WTC11 (cell line): ENCODE results near the gene TMEM179B.
A peak's percentile ranks its signal among the peaks of the same experiment; 100 is the strongest.

Source experiments
- ATF6 ChIP-seq: sonication (generic); formaldehyde crosslinking; IDR thresholded peaks from 2 replicates; pipeline ENCODE4 v1.8.1; 2023; ENCODE audit warnings: mild to moderate bottlenecking, missing genetic modification reagents
- CREB1 ChIP-seq: sonication (generic); formaldehyde crosslinking; IDR thresholded peaks from 2 replicates; pipeline ENCODE4 v1.8.0; 2023; ENCODE audit warnings: mild to moderate bottlenecking, missing genetic modification reagents
- ETV6 ChIP-seq: sonication (generic); formaldehyde crosslinking; IDR thresholded peaks from 2 replicates; pipeline ENCODE4 v1.8.1; 2022; ENCODE audit warnings: mild to moderate bottlenecking, missing genetic modification reagents
- FOXJ3 ChIP-seq: sonication (generic); formaldehyde crosslinking; IDR thresholded peaks from 2 replicates; pipeline ENCODE4 v1.9.0; 2021; ENCODE audit warnings: missing genetic modification reagents, mild to moderate bottlenecking, borderline replicate concordance
- FOXP4 ChIP-seq: sonication (generic); formaldehyde crosslinking; IDR thresholded peaks from 2 replicates; pipeline ENCODE4 v1.8.0; 2022; ENCODE audit warnings: mild to moderate bottlenecking, missing genetic modification reagents
- JUN ChIP-seq: sonication (generic); formaldehyde crosslinking; IDR thresholded peaks from 2 replicates; pipeline ENCODE4 v1.8.0; 2023; ENCODE audit warnings: mild to moderate bottlenecking, missing genetic modification reagents
- SP1 ChIP-seq: sonication (generic); formaldehyde crosslinking; conservative IDR thresholded peaks from 2 replicates; pipeline ENCODE4 v1.8.1; 2022; ENCODE audit warnings: missing genetic modification reagents
- STAT6 ChIP-seq: sonication (generic); formaldehyde crosslinking; conservative IDR thresholded peaks from 2 replicates; pipeline ENCODE4 v1.8.1; 2023; ENCODE audit warnings: mild to moderate bottlenecking, low read depth, missing genetic modification reagents, moderate library complexity
- TCF7 ChIP-seq: sonication (generic); formaldehyde crosslinking; IDR thresholded peaks from 2 replicates; pipeline ENCODE4 v1.8.0; 2022; ENCODE audit warnings: mild to moderate bottlenecking, low read depth, missing genetic modification reagents, moderate library complexity
- TEAD1 ChIP-seq: sonication (generic); formaldehyde crosslinking; IDR thresholded peaks from 2 replicates; pipeline ENCODE4 v1.8.0; 2022; ENCODE audit warnings: mild to moderate bottlenecking, missing genetic modification reagents
- TEAD4 ChIP-seq: sonication (generic); formaldehyde crosslinking; IDR thresholded peaks from 2 replicates; pipeline ENCODE4 v1.8.0; 2022; ENCODE audit warnings: mild to moderate bottlenecking, missing genetic modification reagents
- ZNF416 ChIP-seq: fragments of 250-450 bp; sonication (Bioruptor Pico); IDR thresholded peaks from 2 replicates; pipeline ENCODE4 v1.9.0; 2021; ENCODE audit warnings: mild to moderate bottlenecking, inconsistent platforms
- TF ChIP-seq, protein P1 (sequence below): sonication (generic); formaldehyde crosslinking; IDR thresholded peaks from 2 replicates; pipeline ENCODE4 v1.8.1; 2023; ENCODE audit warnings: mild to moderate bottlenecking, missing genetic modification reagents, borderline replicate concordance
- TF ChIP-seq, protein P2 (sequence below): fragments of 200-600 bp; IDR thresholded peaks from 2 replicates; pipeline ENCODE4 v1.8.0; 2022; ENCODE audit warnings: antibody characterized with exemption

DNA sequence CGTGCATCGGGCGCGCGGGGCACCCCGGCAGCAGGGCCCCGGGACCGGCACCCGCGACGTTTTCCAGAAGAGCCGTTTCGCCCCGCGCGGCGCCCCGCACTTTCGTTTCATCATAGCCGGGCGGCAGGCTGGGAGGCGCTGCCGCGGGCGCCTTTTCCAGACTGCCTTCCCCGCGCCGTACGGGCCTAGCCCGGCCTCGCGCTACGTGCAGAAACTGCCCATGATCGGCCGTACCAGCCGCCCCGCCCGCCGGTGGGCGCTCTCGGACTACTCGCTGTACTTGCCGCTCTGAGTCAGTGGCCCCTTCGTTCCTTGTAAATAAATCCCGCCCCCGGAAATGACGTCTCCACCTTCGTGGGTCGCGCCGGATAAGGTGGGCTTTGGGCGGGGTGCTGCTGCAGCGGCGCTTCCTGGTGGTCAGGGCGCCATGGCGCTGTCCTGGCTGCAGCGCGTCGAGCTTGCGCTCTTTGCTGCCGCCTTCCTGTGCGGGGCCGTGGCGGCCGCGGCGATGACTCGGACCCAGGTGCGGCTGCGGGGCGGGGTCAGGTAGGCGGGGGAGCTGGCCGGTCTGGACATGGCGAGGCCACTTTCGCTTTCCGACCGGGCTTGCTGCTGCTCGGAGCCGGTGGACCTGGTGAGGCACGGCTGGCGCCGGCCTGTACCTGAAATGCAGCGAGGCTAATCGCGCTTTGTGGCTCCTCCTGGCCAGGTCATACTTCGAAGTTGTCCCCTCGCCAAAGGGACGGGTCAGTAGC lies at the start of gene TMEM179B:
- 0 out of 2 replicates have a peak, but pooled peaks have one; percentile 67 for TF ChIP-seq STAT6
- TF ChIP-seq, protein P1, sequence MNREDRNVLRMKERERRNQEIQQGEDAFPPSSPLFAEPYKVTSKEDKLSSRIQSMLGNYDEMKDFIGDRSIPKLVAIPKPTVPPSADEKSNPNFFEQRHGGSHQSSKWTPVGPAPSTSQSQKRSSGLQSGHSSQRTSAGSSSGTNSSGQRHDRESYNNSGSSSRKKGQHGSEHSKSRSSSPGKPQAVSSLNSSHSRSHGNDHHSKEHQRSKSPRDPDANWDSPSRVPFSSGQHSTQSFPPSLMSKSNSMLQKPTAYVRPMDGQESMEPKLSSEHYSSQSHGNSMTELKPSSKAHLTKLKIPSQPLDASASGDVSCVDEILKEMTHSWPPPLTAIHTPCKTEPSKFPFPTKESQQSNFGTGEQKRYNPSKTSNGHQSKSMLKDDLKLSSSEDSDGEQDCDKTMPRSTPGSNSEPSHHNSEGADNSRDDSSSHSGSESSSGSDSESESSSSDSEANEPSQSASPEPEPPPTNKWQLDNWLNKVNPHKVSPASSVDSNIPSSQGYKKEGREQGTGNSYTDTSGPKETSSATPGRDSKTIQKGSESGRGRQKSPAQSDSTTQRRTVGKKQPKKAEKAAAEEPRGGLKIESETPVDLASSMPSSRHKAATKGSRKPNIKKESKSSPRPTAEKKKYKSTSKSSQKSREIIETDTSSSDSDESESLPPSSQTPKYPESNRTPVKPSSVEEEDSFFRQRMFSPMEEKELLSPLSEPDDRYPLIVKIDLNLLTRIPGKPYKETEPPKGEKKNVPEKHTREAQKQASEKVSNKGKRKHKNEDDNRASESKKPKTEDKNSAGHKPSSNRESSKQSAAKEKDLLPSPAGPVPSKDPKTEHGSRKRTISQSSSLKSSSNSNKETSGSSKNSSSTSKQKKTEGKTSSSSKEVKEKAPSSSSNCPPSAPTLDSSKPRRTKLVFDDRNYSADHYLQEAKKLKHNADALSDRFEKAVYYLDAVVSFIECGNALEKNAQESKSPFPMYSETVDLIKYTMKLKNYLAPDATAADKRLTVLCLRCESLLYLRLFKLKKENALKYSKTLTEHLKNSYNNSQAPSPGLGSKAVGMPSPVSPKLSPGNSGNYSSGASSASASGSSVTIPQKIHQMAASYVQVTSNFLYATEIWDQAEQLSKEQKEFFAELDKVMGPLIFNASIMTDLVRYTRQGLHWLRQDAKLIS (CRISPR knock-in tag): peak; percentile 99
- TF ChIP-seq, protein P2, sequence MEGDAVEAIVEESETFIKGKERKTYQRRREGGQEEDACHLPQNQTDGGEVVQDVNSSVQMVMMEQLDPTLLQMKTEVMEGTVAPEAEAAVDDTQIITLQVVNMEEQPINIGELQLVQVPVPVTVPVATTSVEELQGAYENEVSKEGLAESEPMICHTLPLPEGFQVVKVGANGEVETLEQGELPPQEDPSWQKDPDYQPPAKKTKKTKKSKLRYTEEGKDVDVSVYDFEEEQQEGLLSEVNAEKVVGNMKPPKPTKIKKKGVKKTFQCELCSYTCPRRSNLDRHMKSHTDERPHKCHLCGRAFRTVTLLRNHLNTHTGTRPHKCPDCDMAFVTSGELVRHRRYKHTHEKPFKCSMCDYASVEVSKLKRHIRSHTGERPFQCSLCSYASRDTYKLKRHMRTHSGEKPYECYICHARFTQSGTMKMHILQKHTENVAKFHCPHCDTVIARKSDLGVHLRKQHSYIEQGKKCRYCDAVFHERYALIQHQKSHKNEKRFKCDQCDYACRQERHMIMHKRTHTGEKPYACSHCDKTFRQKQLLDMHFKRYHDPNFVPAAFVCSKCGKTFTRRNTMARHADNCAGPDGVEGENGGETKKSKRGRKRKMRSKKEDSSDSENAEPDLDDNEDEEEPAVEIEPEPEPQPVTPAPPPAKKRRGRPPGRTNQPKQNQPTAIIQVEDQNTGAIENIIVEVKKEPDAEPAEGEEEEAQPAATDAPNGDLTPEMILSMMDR: no peak
- 0 out of 2 replicates have a peak, but pooled peaks have one; percentile 18 for TF ChIP-seq JUN
- peak; percentile 23; the same call in 1 of the 2 replicates for TF ChIP-seq TCF7 (CRISPR knock-in tag)
- TF ChIP-seq SP1 (CRISPR knock-in tag): peak; percentile 98
- TF ChIP-seq TEAD4 (CRISPR knock-in tag): no peak
- peak; percentile 97 for TF ChIP-seq CREB1 (CRISPR knock-in tag)
- TF ChIP-seq TEAD1: peak; percentile 93
- TF ChIP-seq ZNF416 (CRISPR knock-in tag): peak; percentile 59; the same call in 1 of the 2 replicates
- peak; percentile 97 for TF ChIP-seq ETV6 (CRISPR knock-in tag)
- peak; percentile 70 for TF ChIP-seq FOXP4 (CRISPR knock-in tag)
- TF ChIP-seq ATF6: no peak
- no peak for TF ChIP-seq FOXJ3 (CRISPR knock-in tag)
